GM18520 (cell line): ENCODE measurements around the gene RADIL.

Experiments used
- ATAC-seq: cut with Tn5 transposase; IDR thresholded peaks from one replicate; pipeline ENCODE4 v1.9.1; 2021; ENCODE audit not compliant: unreplicated experiment

Gene RADIL

DNA sequence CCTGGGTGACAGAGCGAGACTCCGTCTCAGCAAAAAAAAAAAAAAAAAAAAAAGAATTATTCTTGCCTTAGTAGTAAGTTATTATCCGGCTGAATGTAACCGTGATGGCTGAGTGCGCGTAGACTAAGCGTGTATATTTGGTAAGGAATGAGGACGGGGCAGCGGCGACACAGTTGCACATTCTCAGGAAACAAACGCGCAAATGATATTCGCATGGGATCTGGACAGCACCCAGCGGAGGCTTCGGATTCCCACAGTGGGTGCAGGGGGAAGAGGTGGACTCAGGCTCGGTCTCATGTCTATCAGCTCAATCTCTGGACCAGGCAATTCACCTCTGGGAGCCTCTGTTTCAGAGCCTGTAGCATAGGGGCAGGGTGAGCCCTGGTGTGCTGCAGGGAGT, 50.8 kb downstream of the RADIL start:
- no peak for ATAC-seq

DNA sequence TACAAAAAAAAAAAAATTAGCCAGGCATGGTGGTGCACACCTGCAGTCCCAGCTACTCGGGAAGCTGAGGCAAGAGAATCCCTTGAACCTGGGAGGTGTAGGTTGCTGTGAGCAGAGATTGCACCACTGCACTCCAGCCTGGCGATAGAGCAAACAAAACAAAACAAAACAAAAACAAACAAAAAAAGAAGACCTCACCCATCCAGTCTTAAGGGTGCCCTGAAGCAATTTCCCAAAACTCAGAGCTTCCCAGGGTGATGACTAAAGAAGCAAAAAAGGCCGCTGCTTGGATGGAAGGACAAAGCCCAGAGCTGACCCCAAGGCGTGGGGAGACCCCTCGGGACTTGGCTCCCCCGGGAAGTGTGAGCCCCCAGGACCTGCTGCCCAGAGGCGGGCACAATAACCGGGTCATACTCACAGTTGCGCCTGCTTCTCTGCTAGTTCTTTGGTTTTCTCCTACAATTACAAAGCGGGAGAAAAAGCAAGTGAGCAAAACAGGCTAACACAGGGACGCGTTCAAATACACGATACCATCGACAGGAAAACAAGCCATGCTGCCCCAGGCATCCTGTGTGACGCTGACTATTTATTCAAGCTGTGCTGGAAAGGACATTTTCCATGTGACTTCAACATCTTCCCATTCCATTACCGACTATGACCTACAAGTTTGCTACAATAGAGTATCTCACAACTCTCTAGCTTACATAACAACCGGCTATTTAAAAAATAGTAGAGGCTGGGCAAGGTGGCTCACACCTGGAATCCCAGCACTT, 51.6 kb downstream of the RADIL start:
- no peak for ATAC-seq

DNA sequence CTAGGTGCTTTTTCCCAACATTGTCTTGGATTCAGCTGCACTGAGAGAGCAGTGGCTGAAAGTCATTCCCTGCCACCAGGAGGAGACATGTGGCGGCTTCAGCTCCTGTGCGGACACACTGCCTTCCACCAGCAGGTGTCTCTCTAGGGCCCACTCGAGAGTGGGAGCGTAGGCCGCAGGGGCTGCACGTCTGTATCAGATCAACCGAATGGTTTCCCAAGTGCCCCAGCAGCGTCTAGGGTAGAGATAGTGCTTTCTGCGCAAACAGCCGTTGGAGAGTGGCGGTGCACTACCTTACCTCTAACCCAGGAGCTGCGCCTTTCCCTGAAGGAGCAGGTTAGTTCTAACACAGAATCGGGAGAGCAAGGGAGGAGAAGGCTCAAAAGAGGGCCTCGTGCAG, 53.3 kb downstream of the RADIL start:
- ATAC-seq = no peak

DNA sequence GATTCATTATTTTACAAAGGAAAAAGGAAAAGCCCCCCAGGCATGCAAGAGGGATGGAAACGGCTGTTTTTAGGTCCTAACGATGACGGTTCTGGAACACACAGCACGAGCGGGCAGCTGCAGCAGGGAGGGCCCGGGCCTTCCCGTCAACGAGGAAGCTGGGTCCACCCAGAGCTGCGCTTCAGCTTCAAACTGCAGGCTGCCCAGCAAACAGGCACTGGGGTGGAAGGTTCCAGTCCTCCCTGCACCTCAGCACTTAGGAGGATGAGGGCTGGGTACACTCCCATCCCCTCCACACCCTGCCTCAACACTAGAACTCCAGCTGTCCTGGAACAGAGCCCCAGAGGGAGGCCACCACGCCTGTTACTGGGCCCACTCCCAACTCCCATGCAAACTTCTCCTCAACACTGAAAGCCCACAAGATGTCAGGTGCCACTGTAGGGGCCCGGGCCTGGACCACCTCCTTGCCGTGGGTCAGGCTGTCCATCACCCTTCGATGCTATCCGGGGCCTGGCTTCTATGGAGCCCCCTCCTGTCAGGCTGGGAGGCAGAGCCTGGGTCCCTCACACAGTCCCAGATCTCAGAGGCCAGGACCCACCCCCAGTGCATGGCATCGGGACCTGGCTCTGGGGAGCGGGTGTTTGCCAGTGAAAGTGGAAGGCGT, 54.7 kb downstream of the RADIL start:
- no peak for ATAC-seq

DNA sequence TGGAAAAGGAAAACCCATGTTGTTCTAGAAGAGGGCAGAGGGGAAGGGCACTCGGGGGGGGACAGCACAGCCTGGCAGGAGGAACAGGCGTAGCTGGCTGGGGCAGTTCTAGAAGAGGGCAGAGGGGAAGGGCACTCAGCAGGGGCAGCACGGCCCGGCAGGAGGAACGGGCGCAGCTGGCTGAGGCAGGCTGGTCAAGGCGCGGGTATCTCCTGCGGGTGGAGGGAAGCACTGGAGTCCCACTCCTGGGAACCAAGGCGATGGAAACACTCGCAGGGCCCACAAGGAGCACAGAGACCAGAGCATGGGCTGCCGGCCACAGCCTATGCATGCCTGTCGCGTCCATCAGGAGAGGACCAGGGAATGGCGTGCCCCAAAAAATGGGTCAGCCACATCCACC, 58.4 kb downstream of the RADIL start:
- no peak for ATAC-seq

DNA sequence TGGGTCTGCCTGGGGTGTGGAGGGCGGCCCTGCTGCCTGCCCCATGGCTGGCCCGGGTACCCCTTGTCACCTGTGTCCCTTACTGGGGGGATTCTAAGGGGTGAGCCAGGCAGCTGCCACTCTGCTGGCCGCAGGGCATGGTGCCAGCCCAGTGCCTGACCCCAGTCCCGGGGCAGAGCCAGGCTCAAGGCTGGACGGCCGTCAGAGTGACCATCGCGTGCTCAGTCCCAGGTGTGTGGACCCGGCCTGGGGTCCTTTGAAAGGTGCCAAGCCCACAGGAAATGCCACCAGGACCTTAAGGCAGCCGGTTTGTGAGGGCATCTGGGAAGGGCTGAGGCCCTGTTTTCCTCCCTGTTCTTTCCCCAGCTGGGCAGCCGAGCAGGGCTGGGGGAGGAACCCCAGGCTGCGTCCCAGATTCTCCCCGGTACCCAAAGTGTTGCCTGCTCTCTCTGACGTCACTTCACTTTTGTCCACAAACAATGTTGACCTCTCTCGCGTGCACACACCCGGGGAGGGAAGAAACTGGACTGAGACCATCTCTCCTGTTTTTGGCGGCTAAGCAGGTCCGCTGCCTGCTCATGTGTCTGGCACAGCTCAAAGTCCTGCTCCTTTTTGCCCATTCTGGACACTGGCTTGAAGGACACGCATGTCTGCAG, 59.3 kb downstream of the RADIL start:
- no peak for ATAC-seq

DNA sequence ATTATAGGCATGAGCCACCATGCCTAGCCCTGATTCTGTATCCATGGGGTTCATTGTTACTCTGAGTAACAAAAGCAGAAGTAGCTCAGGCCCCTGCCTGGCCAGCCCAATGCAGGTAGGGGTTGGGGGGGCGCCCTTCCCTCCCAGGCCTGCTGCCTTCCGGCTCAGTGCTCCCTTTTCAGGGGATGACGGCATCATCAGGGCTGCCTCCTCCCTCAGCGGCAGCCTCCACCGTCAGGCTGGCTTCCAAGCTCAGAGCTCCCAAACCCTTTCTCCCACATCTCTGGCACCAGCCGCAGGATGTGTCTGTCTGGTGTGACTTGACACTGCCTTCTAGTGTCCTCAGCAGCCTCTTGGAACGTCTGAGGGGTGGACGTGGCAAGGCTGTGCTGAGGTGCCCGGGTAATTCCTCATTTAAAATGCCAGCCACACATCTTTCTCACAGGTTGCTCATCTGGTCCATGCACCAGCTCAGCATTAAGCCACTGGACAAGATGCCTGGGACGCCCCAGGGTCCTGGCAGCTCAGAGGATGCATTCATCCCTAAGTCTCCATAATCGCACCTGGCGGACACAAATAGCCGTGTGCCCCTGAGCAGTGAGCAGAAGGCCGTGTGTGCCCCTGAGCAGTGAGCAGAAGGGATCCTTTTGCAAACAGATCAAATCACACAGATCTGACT, 59.9 kb downstream of the RADIL start:
- ATAC-seq = no peak

DNA sequence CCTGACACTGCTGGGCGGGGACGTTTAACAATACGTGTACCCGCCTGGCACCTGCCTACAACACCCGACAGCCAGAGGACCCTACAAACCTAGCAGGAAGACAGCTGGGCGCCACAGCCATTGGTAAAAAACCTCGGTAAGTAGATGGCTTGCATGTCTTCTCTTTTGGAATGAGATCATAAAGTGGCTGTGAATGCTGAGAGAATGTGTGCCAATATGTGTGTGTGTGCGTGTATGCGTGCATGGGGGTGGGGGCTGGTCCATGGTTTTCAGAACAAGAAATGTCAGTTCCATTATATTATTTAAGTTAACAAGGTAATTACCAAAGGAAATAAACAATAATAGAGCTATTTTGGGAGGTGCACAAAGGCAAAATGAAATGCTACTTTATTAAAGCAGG, 60.8 kb downstream of the RADIL start:
- no peak for ATAC-seq

DNA sequence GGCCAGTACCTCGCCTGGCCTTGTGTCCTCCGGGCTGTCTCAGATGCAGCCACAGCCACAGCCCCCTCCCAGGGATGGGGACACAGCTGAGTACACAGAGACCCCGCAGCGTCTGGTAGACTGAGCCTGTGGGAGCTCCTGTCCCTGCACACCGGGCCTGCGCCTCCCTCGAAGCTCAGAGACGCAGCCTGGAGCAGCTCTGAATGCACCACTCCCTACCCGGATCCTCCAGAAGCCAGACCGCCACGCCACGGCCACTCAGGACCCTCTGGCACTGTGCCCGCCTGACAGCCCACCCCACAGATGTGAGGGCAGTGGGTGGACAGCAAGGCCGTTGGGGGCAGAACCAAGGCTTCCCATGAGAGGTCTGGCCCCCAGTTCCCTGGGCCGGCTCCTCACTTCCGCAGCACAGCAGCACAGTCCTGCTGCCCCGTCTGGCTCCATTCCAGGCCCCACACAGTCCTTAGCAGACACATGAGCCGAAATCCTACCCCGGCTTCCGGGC, 62.5 kb downstream of the RADIL start:
- no peak for ATAC-seq

DNA sequence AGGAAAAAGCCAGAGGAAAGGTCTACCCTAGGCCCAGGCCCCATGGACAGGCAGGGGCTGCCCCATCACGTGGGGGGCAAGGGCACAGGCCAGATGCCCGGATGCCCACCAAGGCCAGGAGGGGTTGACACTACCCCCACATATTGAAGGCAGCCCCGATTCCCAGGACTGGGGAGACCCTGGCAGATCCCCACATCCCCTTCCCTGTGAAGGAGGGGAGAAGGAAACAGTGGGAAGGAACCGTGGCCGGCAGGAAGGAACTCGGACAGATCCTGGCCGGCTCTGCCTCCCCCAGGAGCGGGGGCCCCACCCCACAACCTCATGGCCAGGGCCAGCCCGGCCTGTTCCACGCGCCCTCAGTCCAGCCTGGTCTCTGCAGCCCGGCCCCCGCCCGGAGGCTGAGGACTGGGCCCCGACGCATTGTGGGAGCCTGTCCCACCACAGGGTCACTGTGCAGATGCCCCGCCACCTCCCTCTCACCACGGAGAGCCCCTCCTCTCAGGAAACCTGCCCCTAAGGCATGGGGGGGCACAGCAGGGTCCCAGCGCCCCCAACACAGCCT, 63.0 kb downstream of the RADIL start:
- ATAC-seq = no peak

DNA sequence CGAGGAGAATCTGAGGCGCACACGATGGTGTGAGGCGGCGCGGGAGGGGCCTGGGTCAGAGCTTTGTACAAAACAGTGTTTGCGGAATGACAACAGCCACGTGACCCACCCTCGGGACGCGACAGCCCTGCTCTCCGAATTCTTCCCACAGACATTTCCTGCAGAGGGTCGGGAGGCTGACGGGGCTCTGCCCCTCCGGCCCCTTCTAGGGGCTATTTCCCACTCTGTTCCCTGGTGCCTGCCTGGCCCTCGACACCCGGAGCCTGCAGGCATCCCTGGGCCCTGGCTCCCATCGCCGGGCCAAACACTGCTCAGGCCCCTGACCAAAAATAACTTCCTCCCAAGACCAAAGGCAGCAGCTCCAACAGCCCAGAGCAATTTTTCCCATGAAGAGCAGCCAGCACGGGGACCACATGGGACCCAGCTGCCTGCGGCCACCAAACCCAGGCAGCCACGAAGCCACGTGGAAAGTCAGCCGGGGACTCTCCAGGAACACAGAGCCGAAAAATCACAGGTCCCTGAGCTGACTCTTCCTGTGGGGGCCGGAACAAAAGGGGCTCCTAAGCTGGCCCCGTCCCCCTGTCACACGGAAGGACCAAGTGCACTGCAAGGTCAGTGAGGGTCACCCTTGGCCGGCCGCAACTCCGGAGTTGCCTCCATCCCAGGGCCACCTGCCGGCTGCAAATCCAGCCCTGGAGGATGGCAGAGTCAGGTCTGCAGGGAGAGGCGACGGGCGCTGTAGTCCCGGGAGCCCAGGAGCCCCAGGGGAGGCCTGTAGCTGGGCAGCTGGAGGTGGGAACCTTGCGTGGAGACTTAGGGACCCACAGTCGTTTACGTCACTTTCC, 63.7 kb downstream of the RADIL start:
- no peak for ATAC-seq

DNA sequence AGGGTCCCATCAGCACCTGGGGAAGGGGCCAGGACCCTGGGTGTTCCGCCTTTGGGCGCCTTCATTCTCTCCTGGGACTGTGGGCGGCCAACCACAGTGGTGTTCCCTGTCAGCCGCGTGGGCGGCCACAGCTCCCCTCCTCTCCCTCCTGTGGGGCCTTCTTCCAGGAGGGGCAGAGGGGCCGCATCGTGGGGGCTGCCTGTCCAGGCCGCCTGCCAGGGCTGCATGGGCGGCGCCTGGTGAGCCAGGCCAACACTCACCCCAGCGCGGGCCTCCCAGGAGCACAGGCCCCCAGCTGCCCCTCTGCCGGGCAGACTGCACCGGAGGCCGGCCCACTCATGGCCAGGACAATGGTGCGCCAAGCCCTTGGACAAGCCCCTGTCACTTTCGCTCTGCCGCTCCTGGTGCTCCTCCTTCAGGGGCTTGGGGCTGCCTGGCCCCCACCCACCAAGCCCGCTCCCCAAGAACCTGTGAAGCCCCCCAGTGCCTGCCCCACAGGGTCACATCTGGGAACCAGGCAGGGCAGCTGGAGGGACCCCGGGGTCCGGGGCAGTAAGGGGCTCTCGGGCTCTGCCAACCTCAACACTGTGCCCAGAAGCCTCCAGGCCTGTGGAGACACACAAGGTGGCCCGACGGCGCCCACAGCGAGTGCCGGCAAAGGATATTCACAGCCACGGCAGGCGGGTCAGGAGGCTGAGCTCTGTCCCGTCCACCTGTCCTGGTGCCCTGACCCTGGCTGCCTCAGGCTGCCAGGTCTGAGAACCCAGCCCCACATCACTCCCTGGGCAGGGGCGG, 65.3 kb downstream of the RADIL start:
- no peak for ATAC-seq

DNA sequence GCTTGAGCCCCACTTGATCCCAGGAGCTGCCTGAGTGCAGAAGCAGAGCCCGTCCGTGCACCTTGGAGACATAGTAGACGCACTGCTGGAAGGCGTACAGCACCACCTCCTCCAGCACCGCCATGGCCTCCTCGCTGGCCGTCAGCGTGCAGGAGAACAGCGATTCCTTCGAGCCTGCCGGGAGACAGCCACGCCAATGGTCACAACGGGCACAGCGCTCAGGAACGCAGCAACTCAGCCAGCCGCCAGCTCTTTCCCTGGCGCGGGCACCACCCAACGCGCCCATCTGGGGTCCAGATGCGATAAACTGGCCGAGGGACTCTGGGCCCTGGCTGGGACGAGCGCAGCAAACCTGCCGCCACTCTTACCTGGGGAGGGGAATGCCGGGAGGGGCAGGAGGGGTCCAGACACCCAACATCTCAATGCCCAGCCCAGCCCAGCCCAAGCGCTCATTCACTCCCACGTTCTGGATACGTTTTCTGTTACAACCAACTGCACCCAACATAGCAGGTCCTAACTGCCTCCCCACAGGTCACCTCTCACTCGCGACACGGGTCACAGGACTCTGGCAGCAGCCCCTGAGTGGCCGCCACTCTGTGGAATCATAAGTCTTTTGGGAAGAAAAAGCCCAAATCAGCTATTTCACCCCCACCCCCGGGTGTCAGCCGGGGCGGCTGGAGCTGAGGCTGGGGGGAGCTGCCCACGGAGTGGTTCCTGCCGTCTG, 66.2 kb downstream of the RADIL start:
- ATAC-seq = no peak

DNA sequence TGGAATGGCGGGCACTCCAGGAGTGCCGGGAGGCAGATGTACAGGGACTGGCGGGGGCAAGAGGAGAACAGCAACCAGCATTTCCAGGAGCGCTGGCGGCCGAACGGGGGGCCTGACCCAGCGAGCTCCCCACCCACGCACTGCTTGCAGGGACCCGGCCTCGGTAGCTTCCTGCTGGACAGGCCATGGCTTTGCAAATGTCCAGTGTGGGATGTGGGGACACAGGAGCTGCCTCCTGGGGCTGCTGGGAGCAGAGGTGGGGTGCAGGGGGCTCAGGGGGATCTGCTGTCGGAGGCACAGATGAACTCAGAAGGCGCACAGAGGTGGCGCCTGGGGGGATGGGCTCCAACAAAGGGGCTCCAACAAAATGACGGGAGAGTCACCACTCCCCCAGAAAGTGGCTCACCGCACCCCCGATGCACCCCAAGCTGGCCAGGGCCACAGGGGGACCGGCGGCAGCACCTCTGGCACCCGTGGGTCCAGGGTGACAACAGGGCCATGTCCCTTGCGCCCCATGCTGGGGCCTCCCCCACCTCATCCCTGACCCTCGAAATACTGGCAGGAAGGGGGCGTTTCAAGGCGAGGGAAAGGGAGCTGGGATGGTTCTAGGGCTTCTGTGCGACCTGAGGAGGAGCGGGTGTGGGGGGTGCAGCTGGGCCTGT, 67.0 kb downstream of the RADIL start:
- no peak for ATAC-seq

DNA sequence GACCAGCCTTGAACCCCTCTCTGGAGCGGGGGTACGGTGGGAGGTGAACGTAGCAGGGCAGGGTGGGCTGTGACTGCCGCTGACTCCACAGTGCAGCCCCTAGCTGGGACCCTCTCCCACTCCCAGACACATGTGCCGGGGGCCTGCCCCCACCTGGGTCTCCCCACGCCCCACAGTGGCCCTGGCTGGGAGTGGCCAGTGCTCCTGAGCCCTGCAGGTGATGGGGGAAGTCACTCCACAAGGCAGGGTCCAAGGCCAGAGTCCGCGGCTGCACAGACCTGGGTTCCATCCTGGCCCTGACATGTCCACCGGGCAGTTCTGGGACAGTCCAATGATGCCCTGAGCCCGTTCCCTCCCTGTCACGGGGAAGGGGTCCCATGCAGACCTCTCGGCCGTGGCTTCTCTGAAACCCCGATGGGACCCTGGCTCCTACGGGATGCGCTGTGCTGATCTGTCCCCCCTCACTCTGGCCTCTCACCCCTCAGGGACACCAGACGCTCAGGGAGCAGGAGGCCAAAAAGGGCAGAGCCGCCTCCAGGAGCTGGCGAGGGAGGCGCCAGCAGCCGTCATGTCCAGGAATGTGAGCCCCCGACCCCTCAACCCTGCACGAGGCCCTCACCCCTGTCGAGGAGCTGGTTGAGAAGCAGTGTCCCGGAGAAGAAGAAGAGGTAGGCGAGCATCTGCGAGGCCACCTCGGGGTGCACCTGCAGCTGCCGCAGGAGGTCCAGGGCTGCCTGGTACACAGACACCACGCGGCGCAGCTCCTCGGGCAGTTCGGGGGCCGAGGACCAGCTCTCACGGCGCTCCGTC, 67.7 kb downstream of the RADIL start:
- ATAC-seq = no peak

DNA sequence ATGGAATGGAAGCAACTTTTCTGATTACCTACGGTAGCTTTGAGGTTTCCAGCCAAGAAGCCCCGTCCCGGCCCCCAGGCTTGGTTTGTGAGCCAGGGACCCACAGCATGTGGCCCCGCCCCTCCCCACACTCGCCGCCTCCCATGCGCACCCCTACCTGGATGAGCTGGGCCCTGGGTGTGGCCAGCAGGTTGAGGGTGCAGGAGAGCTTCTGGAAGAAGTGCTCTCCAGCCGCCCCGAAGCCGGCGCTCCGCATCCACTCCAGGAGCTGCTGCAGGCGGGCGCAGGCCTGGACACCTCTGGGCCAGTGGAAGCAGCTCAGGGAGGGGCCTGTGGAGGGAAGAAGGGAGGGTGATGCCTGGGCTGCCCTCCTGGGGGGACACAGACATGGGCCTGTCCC, 68.4 kb downstream of the RADIL start:
- no peak for ATAC-seq

DNA sequence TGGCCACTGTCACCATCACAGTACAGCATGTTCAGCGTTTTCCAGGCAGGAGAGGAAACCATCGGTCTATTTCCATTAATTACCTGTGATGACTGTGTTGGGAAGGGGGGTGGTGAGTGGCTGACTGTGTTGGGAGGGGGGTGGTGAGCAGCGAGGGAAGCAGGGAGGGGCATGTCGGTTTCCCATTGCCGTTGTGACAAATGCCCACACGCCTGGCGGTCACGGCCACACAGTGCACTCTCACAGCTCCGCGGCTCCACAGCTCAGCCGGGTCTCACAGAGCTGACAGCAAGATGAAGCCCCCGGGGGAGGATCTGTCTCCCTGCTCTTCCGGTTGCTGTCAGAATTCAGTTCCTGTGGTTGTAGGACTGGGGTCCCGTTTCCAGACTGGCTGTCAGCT, 69.1 kb downstream of the RADIL start:
- no peak for ATAC-seq
